ENCODE data around the gene TBC1D22B. TPM values are rescaled to one million over a fixed set of nuclear protein-coding genes. Genes with fewer than 3 reads are reported as not detected.
A peak's percentile ranks its signal among the peaks of the same experiment; 100 is the strongest.

The TBC1D22B gene
- total RNA-seq, 4 donors from 2014 or later: 14.2 to 19.6 (median 18.4) TPM

DNA sequence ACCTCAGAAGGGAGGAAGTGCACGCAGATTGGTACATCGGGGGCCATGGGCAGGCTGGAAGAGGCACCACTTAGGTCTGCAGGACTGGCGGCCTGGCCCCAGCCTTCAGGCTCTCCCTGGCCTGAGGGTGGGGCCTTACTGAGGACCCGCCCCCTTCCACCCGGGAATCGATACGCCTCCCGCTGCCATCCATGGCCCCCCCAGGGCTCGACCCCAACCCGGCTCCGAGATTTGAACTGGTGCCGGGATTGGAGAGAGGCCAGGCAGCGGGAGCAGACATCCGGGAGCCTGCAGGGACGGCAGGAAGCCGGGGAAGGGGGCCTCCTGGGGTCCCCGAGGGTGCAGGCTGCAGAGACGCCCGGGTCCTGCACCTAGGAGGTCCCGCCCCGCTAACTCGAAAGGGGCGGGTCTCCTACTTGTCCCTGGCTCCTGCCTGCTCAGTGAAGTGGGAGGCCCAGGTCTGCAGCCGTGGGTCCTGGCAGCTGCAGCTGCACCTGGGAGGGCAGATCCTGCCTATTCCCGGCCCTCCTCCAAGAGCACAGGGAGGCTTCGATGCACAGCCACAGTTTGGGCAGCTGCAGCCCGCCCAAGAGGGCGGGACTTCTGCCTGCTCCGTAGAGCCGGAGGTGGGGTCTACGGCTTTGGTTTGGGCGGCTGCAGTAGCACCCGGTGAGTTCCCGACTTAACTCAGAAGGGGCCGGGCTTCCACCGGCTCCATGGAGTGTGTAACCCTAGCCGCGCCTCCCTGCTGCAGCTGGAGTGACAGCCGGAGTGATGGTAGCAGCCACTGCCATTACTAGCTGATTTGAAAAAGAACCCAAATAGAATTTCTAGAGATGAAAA, 35.2 kb upstream of the TBC1D22B start:
- H3K9me3 ChIP-seq: no peaks in the 10 kb centered on the region
- peak; percentile 77 to 86 for DNase-seq (ENCODE audit: low spot score in 2 of 2)
- peak overlapping the region; percentile 61 for H3K4me3 ChIP-seq
- TF ChIP-seq EP300 (IDR thresholded peaks at IDR 0.05) (no peak), POLR2A (IDR thresholded peaks at IDR 0.05) (no peak), POLR2AphosphoS5 (IDR thresholded peaks at IDR 0.05) (no peak)
- TF ChIP-seq, protein P1, sequence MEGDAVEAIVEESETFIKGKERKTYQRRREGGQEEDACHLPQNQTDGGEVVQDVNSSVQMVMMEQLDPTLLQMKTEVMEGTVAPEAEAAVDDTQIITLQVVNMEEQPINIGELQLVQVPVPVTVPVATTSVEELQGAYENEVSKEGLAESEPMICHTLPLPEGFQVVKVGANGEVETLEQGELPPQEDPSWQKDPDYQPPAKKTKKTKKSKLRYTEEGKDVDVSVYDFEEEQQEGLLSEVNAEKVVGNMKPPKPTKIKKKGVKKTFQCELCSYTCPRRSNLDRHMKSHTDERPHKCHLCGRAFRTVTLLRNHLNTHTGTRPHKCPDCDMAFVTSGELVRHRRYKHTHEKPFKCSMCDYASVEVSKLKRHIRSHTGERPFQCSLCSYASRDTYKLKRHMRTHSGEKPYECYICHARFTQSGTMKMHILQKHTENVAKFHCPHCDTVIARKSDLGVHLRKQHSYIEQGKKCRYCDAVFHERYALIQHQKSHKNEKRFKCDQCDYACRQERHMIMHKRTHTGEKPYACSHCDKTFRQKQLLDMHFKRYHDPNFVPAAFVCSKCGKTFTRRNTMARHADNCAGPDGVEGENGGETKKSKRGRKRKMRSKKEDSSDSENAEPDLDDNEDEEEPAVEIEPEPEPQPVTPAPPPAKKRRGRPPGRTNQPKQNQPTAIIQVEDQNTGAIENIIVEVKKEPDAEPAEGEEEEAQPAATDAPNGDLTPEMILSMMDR (IDR thresholded peaks at IDR 0.05): no peak
- no peaks in the 10 kb centered on the region for H3K36me3 ChIP-seq
- H3K27ac ChIP-seq: no peak overlapping the region
- no peaks in the 10 kb centered on the region for H3K27me3 ChIP-seq
- 1% methylated on average over 13 of the region's 39 CpGs for WGBS
- H3K4me1 ChIP-seq: peaks cover 11% of the 10 kb centered on the region

DNA sequence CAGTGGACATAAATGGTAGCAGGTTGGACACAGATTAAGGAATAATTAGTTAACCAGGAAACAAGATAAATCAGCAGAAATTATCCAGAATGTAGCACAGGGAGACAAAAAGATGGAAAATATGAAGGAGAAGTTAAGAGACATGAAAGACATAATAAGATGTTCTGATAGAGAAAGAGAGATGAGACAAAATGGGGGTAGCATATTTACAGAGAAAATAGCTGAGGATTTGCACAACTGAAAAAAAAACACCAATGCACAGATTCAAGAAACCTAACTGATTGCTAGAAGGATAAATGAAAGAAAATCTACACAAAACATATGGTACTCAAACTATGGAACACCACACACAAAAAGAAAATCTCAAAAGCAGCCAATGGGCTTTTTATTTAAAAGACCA, 34.6 kb upstream of the TBC1D22B start:
- no peaks in the 10 kb centered on the region for H3K27me3 ChIP-seq
- H3K9me3 ChIP-seq: no peaks in the 10 kb centered on the region
- H3K4me1 ChIP-seq: peaks cover 11% of the 10 kb centered on the region
- peak overlapping the region; percentile 61 for H3K4me3 ChIP-seq
- no peak for DNase-seq (ENCODE audit: low spot score in 2 of 2)
- no peak overlapping the region for H3K27ac ChIP-seq
- TF ChIP-seq, protein P1 (IDR thresholded peaks at IDR 0.05): no peak
- TF ChIP-seq POLR2A (IDR thresholded peaks at IDR 0.05) (no peak), POLR2AphosphoS5 (IDR thresholded peaks at IDR 0.05) (no peak), EP300 (IDR thresholded peaks at IDR 0.05) (no peak)
- no peaks in the 10 kb centered on the region for H3K36me3 ChIP-seq

DNA sequence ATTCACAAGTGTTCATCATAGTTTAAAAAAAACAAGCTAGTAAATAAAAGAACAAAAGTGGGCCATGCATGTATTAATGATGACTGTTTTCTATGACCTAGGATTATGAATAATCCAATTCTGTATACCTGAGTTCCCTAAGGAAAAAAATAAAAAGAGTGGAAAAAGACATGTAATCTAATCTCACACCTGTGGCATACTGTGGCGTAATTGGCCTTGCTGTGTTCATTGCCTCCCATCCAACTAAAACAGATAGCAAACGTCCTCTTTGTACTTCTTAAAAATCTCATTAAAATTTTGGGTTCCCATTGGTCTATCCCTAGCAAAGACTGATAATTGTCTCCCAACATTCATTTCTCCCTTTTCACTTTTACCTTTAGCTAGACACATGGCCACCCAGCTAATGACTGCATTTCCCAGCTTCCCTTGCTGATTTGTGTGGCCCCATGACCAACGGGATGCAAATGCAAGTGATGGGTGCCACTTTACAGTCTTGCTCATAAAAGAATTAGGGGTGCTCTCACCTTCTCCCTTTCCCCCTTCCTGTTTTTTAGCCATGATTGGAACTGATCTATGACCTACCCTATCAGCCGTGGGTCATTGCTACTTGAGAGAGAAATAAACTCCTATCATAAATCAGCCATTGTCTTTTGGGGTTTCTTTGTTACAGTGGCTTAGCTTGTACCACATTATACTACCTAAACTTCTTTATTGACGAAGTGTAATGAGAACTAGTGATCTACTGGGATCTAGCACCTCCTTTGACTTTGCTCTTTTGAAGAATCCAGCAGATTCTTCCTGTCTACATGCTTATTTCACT, 32.0 kb upstream of the TBC1D22B start:
- WGBS: 79% methylated on average over 5 of the region's 5 CpGs
- Histone ChIP-seq H3K27me3 (no peaks in the 10 kb centered on the region), H3K4me1 (peaks cover 11% of the 10 kb centered on the region), H3K4me3 (no peak overlapping the region), H3K27ac (no peak overlapping the region), H3K36me3 (no peaks in the 10 kb centered on the region), H3K9me3 (no peaks in the 10 kb centered on the region)
- DNase-seq (ENCODE audit: low spot score in 2 of 2): no peak
- TF ChIP-seq POLR2A (IDR thresholded peaks at IDR 0.05): no peak
- TF ChIP-seq, protein P1 (IDR thresholded peaks at IDR 0.05): no peak
- TF ChIP-seq EP300 (IDR thresholded peaks at IDR 0.05): no peak
- no peak for TF ChIP-seq POLR2AphosphoS5 (IDR thresholded peaks at IDR 0.05)

DNA sequence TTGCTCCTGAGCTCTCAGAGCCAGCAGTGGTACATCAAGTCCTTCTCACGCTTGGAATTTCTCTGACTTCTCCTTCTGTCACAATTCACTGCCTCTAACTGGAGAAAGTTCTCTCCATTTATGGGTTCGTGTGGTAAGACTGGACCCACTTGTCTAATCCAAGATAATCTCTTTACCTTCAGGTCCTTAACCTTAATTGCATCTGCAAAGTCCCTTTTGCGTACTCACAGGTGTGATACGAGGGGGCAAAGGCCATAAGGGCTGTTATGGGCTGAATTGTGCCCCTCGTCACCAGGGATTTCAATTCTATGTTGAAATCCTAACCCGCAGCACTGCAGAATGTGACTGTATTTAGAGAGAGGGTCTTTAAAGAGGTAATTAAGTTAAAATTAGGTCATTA, 27.5 kb upstream of the TBC1D22B start:
- Histone ChIP-seq H3K27ac (no peak overlapping the region), H3K4me1 (no peaks in the 10 kb centered on the region), H3K36me3 (no peaks in the 10 kb centered on the region), H3K27me3 (no peaks in the 10 kb centered on the region), H3K9me3 (no peaks in the 10 kb centered on the region), H3K4me3 (no peak overlapping the region)
- no peak for DNase-seq (ENCODE audit: low spot score in 2 of 2)
- 92% methylated on average over 6 of the region's 6 CpGs for WGBS
- TF ChIP-seq EP300 (IDR thresholded peaks at IDR 0.05) (no peak), POLR2AphosphoS5 (IDR thresholded peaks at IDR 0.05) (no peak), POLR2A (IDR thresholded peaks at IDR 0.05) (no peak)
- TF ChIP-seq, protein P1 (IDR thresholded peaks at IDR 0.05): no peak

DNA sequence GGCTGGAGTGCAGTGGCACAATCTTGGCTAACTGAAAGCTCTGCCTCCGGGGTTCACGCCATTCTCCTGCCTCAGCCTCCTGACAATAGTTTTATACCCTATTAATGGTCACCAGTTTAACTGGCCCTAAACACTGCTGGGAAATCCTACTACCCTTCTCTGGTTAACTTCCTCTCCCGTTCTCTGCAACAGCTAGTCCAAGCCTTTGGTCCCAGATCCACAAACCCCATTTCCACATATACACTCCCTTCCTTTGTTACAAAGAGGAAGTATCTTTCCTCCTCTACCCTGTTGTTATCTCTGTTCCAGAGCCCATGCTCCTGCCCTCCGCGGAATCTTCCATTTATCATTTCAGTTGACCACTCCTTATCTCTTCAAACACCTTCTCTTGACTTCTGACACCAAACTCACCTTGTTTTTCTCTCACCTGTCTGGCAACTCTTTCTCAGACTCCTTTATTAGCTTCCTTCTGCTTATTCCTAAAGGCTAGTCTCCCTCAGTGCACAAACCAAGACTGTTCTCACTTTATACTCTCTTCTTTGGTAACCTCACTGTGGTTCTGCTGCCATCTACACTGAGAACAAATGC, 25.0 kb upstream of the TBC1D22B start:
- DNase-seq (ENCODE audit: low spot score in 2 of 2): no peak
- no peaks in the 10 kb centered on the region for H3K4me1 ChIP-seq
- TF ChIP-seq EP300 (IDR thresholded peaks at IDR 0.05) (no peak), POLR2A (IDR thresholded peaks at IDR 0.05) (no peak), POLR2AphosphoS5 (IDR thresholded peaks at IDR 0.05) (no peak)
- TF ChIP-seq, protein P1 (IDR thresholded peaks at IDR 0.05): no peak
- H3K4me3 ChIP-seq: no peak overlapping the region
- WGBS: 79% methylated on average over 5 of the region's 5 CpGs
- H3K36me3 ChIP-seq: no peaks in the 10 kb centered on the region
- H3K27me3 ChIP-seq: no peaks in the 10 kb centered on the region
- no peak overlapping the region for H3K27ac ChIP-seq
- no peaks in the 10 kb centered on the region for H3K9me3 ChIP-seq
